Measurements from ENCODE around the gene CFAP298. TPM values are rescaled to one million over a fixed set of nuclear protein-coding genes. Genes with fewer than 3 reads are reported as not detected.

The CFAP298 gene
- total RNA-seq, 2 donors from 2014 or later: 19.8 to 23.1 TPM

Other genes starting within 250 kb of the CFAP298 start
- 10 to 100 TPM; 14.1 to 17.6 TPM for gene URB1, start 219.4 kb downstream of the CFAP298 start, total RNA-seq
- gene EVA1C, start 199.7 kb downstream of the CFAP298 start, total RNA-seq: 10 to 100 TPM; 39.2 to 53.5 TPM
- gene TCP10L, start 26.9 kb downstream of the CFAP298 start, total RNA-seq: under 1 TPM; 0.48 to 0.83 TPM
- 10 to 100 TPM; 15.1 to 18.9 TPM for gene SYNJ1, start 115.6 kb upstream of the CFAP298 start, total RNA-seq
- gene PAXBP1, start 159.4 kb upstream of the CFAP298 start, total RNA-seq: 10 to 100 TPM; 25.4 to 28.3 TPM

Measured in posterior vena cava (tissue), 2 donors.